Activated CD4-positive, alpha-beta memory T cell treated with anti-CD3 and anti-CD28 coated beads for 36 hours (primary cell): Measurements from ENCODE around the gene ARIH2. TPM values are rescaled to one million over a fixed set of nuclear protein-coding genes. Genes with fewer than 3 reads are reported as not detected.

Source experiments
- CTCF ChIA-PET: fragments of 350-600 bp; sonication (Branson Sonifier 250); formaldehyde crosslinking; loops from one replicate; lab custom pipeline; 2021; ENCODE audit warnings: antibody characterized with exemption, inconsistent platforms; lab: Charles Lee
- POLR2A ChIA-PET: fragments of 350-600 bp; sonication (Branson Sonifier 250); formaldehyde crosslinking; loops from one replicate; lab custom pipeline; 2021; ENCODE audit warnings: antibody characterized with exemption; lab: Charles Lee
- DNase-seq: peaks from one replicate; pipeline ENCODE4 v3.0.0-alpha.2; 2020
- H3K27ac Mint-ChIP-seq: one replicate; pipeline ENCODE4 v1.8.0; 2021; ENCODE audit warnings: mixed read lengths
- H3K27me3 Mint-ChIP-seq: one replicate; pipeline ENCODE4 v1.8.0; 2021; ENCODE audit warnings: mixed read lengths
- H3K36me3 Mint-ChIP-seq: one replicate; pipeline ENCODE4 v1.8.0; 2021; ENCODE audit warnings: mixed read lengths
- H3K4me1 Mint-ChIP-seq: one replicate; pipeline ENCODE4 v1.8.0; 2021; ENCODE audit warnings: low read depth, mixed read lengths
- H3K4me3 Mint-ChIP-seq: one replicate; pipeline ENCODE4 v1.8.0; 2021; ENCODE audit warnings: mild to moderate bottlenecking, mixed read lengths
- H3K9me3 Mint-ChIP-seq: one replicate; pipeline ENCODE4 v1.8.0; 2021; ENCODE audit warnings: mixed read lengths
- intact Hi-C: fragments of 100-400 bp; cut with micrococcal nuclease; formaldehyde crosslinking; loops from one replicate; pipeline ENCODE4 v1.15.1; 2023
- microRNA-seq: library from miRNA; unstranded; fragments of <30 nt; microRNA quantifications from one replicate; pipeline ENCODE4 v1.2.0, GENCODE V29; 2022; ENCODE audit warnings: borderline number of aligned reads, borderline microRNAs expressed, borderline replicate concordance
- total RNA-seq, 2 experiments: library from RNA; stranded (reverse); gene quantifications; one replicate each; pipeline ENCODE4 v1.2.3, GENCODE V29; 2021

Gene ARIH2
- total RNA-seq, 2 experiments from 2014 or later: 109 to 130 TPM

GRCh38 chr3:49029563-49029884 is 110.9 kb downstream of the ARIH2 start:
- Mint-ChIP-seq H3K27me3 (no peaks in the 10 kb centered on the region), H3K36me3 (peaks cover 58% of the 10 kb centered on the region), H3K4me1 (peaks cover 42% of the 10 kb centered on the region), H3K27ac (peak overlapping the region; percentile 89), H3K9me3 (no peaks in the 10 kb centered on the region), H3K4me3 (peak overlapping the region; percentile 86)
- CTCF ChIA-PET: interaction anchor here (0.6 to 1.8 kb wide), 8 partner anchors 9 to 64 kb away, joined by 3 to 13 read pairs (median 4); partner anchors contain the start of genes P4HTM and QRICH1
- POLR2A ChIA-PET: interaction anchor here (0.6 to 1.9 kb wide), 8 partner anchors 9 to 1934 kb away, joined by 3 to 21 read pairs (median 6); partner anchors contain the start of genes QRICH1, USP19 and WDR6
- DNase-seq: no peak
- intact Hi-C loops: loop anchor here (1.0 to 10.0 kb wide), 6 partner anchors 8 to 415 kb away; partner anchors contain the start of genes RHOA, TCTA and USP4

- ChIA-PET CTCF (interaction anchor here (1.2 to 2.0 kb wide), 2 partner anchors 8 to 310 kb away, joined by 3 to 12 read pairs; partner anchors contain the start of genes NDUFAF3 and USP4), POLR2A (interaction anchor here (2.2 kb wide), 1 partner anchor 8 kb away, joined by 10 read pairs; the partner anchor contains the start of gene NDUFAF3)
- H3K4me1 Mint-ChIP-seq: peaks cover 34% of the 10 kb centered on the region
- no peak overlapping the region for H3K27ac Mint-ChIP-seq
- intact Hi-C loops: no loop called here
- H3K4me3 Mint-ChIP-seq: no peak overlapping the region
- no peaks in the 10 kb centered on the region for H3K9me3 Mint-ChIP-seq
- DNase-seq: no peak
- H3K27me3 Mint-ChIP-seq: no peaks in the 10 kb centered on the region
- peaks cover 55% of the 10 kb centered on the region for H3K36me3 Mint-ChIP-seq
These were observed 111.7 kb downstream of the ARIH2 start for GRCh38 chr3:49030321-49030720.

- intact Hi-C loops: no loop called here
- DNase-seq: no peak
- Mint-ChIP-seq H3K4me1 (peaks cover 11% of the 10 kb centered on the region), H3K27me3 (no peaks in the 10 kb centered on the region), H3K36me3 (peaks cover 41% of the 10 kb centered on the region), H3K4me3 (no peak overlapping the region), H3K9me3 (no peaks in the 10 kb centered on the region), H3K27ac (no peak overlapping the region)
- ChIA-PET POLR2A (no interaction called here), CTCF (interaction anchor here (0.6 kb wide), 1 partner anchor 103 kb away, joined by 3 read pairs; no protein-coding TSS in a partner anchor)
These were observed 114.1 kb downstream of the ARIH2 start for GRCh38 chr3:49032646-49033304.

GRCh38 chr3:49034650-49035049 is 116.0 kb downstream of the ARIH2 start:
- no peaks in the 10 kb centered on the region for H3K27me3 Mint-ChIP-seq
- no peaks in the 10 kb centered on the region for H3K9me3 Mint-ChIP-seq
- peak overlapping the region; percentile 10 for H3K27ac Mint-ChIP-seq
- H3K4me3 Mint-ChIP-seq: no peak overlapping the region
- H3K36me3 Mint-ChIP-seq: peaks cover 28% of the 10 kb centered on the region
- ChIA-PET POLR2A (no interaction called here), CTCF (interaction anchor here (0.7 kb wide), 1 partner anchor 118 kb away, joined by 4 read pairs; no protein-coding TSS in a partner anchor)
- intact Hi-C loops: no loop called here
- DNase-seq: no peak
- no peaks in the 10 kb centered on the region for H3K4me1 Mint-ChIP-seq

GRCh38 chr3:49035281-49035680 is 116.6 kb downstream of the ARIH2 start:
- no peaks in the 10 kb centered on the region for H3K9me3 Mint-ChIP-seq
- ChIA-PET CTCF (interaction anchor here (0.6 kb wide), 1 partner anchor 292 kb away, joined by 3 read pairs; no protein-coding TSS in a partner anchor), POLR2A (no interaction called here)
- no peak overlapping the region for H3K27ac Mint-ChIP-seq
- H3K27me3 Mint-ChIP-seq: no peaks in the 10 kb centered on the region
- intact Hi-C loops: no loop called here
- H3K4me1 Mint-ChIP-seq: no peaks in the 10 kb centered on the region
- H3K36me3 Mint-ChIP-seq: peaks cover 26% of the 10 kb centered on the region
- no peak for DNase-seq
- no peak overlapping the region for H3K4me3 Mint-ChIP-seq

Small RNA genes within 50 kb of the gene (microRNA-seq; reads per million reads assigned to microRNA genes)
- 10,841 reads per million, percentile 96 among the genes with 10 or more reads in this experiment for gene MIR191
- 4,973 reads per million, percentile 94 among the genes with 10 or more reads in this experiment for gene MIR425

Other genes with a start within 250 kb of the ARIH2 start
- gene NCKIPSD, start 232.9 kb upstream of the ARIH2 start, total RNA-seq: 10 to 100 TPM; 36.5 to 38.5 TPM
- 10 to 100 TPM; 41.6 to 43.4 TPM for gene IP6K2, start 201.6 kb upstream of the ARIH2 start, total RNA-seq
- 10 to 100 TPM; 30.4 to 32.7 TPM for gene PRKAR2A, start 71.0 kb upstream of the ARIH2 start, total RNA-seq
- 10 to 100 TPM; 16.7 to 18.2 TPM for gene SLC25A20, start 20.0 kb upstream of the ARIH2 start, total RNA-seq
- gene P4HTM, start 71.4 kb downstream of the ARIH2 start, total RNA-seq: 10 to 100 TPM; 32.7 to 32.8 TPM
- gene WDR6, start 88.5 kb downstream of the ARIH2 start, total RNA-seq: 100 to 1,000 TPM; 139 to 144 TPM
- gene DALRD3, start 99.7 kb downstream of the ARIH2 start, total RNA-seq: 10 to 100 TPM; 26.2 to 26.5 TPM
- gene NDUFAF3, start 103.3 kb downstream of the ARIH2 start, total RNA-seq: 100 to 1,000 TPM; 101 to 106 TPM
- gene IMPDH2, start 110.6 kb downstream of the ARIH2 start, total RNA-seq: 100 to 1,000 TPM; 430 to 454 TPM
- 100 to 1,000 TPM; 124 to 128 TPM for gene QRICH1, start 175.2 kb downstream of the ARIH2 start, total RNA-seq
- gene QARS1, start 185.9 kb downstream of the ARIH2 start, total RNA-seq: 100 to 1,000 TPM; 249 to 286 TPM
- 10 to 100 TPM; 44.1 to 45.3 TPM for gene USP19, start 202.0 kb downstream of the ARIH2 start, total RNA-seq
- not detected for gene LAMB2, start 214.2 kb downstream of the ARIH2 start, total RNA-seq
- gene CCDC71, start 247.5 kb downstream of the ARIH2 start, total RNA-seq: 10 to 100 TPM; 18.8 to 19.7 TPM